OCI-LY7 (cell line): ENCODE measurements around the gene KIAA0930. TPM values are rescaled to one million over a fixed set of nuclear protein-coding genes. Genes with fewer than 3 reads are reported as not detected.

ENCODE experiments used
- BruUV-seq: library from RNA; stranded (reverse); fragments of 400-500 nt; replicated peaks from 2 replicates; lab custom pipeline; 2021; lab: Mats Ljungman, UMichigan
- CTCF ChIA-PET: fragments of 300-600 bp; sonication (Branson Sonifier 250); formaldehyde crosslinking; loops from one replicate; lab custom pipeline; 2022; ENCODE audit warnings: antibody characterized with exemption; ENCODE audit not compliant: unreplicated experiment; lab: Charles Lee
- POLR2A ChIA-PET: fragments of 300-600 bp; sonication (Branson Sonifier 250); formaldehyde crosslinking; loops from one replicate; lab custom pipeline; 2022; ENCODE audit warnings: antibody characterized with exemption; lab: Charles Lee
- DNase-seq: peaks from one replicate; pipeline ENCODE4 v3.0.0-alpha.2; 2015; ENCODE audit warnings: low spot score
- H2AFZ ChIP-seq: fragments of 200-600 bp; sonication (generic), shearing (Covaris generic); 2 replicates; pipeline ENCODE4 v1.6.1; 2014; ENCODE audit warnings: mild to moderate bottlenecking, antibody characterized with exemption, low read length, moderate library complexity
- H3K27ac ChIP-seq: fragments of 200-600 bp; sonication (generic); 2 replicates; pipeline ENCODE4 v1.5.1; 2014; ENCODE audit warnings: mixed run types, low read depth, mild to moderate bottlenecking, moderate library complexity, low read length, inconsistent platforms; ENCODE audit not compliant: poor library complexity, severe bottlenecking
- H3K36me3 ChIP-seq: fragments of 200-600 bp; sonication (generic); 2 replicates; pipeline ENCODE4 v1.6.1; 2014; ENCODE audit warnings: mild to moderate bottlenecking, antibody characterized with exemption, low read length, moderate library complexity, mixed read lengths; ENCODE audit not compliant: insufficient read depth
- H3K4me1 ChIP-seq: fragments of 200-600 bp; sonication (generic); 2 replicates; pipeline ENCODE4 v1.5.1; 2014; ENCODE audit warnings: mild to moderate bottlenecking, low read length; ENCODE audit not compliant: insufficient read depth, poor library complexity, severe bottlenecking
- H3K4me2 ChIP-seq: fragments of 200-600 bp; sonication (generic); 2 replicates; pipeline ENCODE4 v1.6.1; 2014; ENCODE audit warnings: mild to moderate bottlenecking, low read length
- H3K4me3 ChIP-seq: fragments of 200-600 bp; sonication (generic); 2 replicates; pipeline ENCODE4 v1.5.1; 2014; ENCODE audit warnings: mild to moderate bottlenecking, low read depth, low read length; ENCODE audit not compliant: poor library complexity, severe bottlenecking
- H3K79me2 ChIP-seq: fragments of 200-600 bp; sonication (generic); 2 replicates; pipeline ENCODE4 v1.6.1; 2016; ENCODE audit warnings: low read depth, mild to moderate bottlenecking, low read length, moderate library complexity, mixed read lengths; ENCODE audit not compliant: insufficient read depth
- H3K9me2 ChIP-seq: fragments of 200-600 bp; sonication (generic); 2 replicates; pipeline ENCODE4 v1.6.1; 2016; ENCODE audit warnings: mild to moderate bottlenecking, low read length, mixed read lengths; ENCODE audit not compliant: insufficient read depth
- H3K9me3 ChIP-seq: fragments of 200-600 bp; sonication (generic); 2 replicates; pipeline ENCODE4 v1.6.1; 2014; ENCODE audit warnings: mild to moderate bottlenecking, mixed run types, low read length, mixed read lengths
- H4K20me1 ChIP-seq: fragments of 200-600 bp; sonication (generic); 2 replicates; pipeline ENCODE4 v1.6.1; 2014; ENCODE audit warnings: mild to moderate bottlenecking, antibody characterized with exemption, low read length, moderate library complexity, mixed read lengths; ENCODE audit not compliant: insufficient read depth
- EZH2phosphoT487 ChIP-seq: fragments of 200-600 bp; sonication (generic); IDR thresholded peaks from 2 replicates; pipeline ENCODE4 v1.6.1; 2018; ENCODE audit warnings: low read depth, borderline replicate concordance, mild to moderate bottlenecking, mixed run types, antibody characterized with exemption, low read length, moderate library complexity, mixed read lengths
- intact Hi-C: fragments of 100-400 bp; cut with micrococcal nuclease; formaldehyde crosslinking; loops from one replicate; pipeline ENCODE4 v1.10.0; 2022; ENCODE audit not compliant: unreplicated experiment
- total RNA-seq, 2 experiments: library from RNA; depleted of rRNA in 1 of 2; stranded (reverse); fragments of >200 nt in 1 of 2; shearing (Covaris generic) in 1 of 2; gene quantifications; 2 replicates each; pipeline ENCODE4 v1.2.3, GENCODE V29; 2014 to 2022
- TF ChIP-seq, protein P1 (sequence below): fragments of 200-600 bp; sonication (generic); conservative IDR thresholded peaks from 2 replicates; pipeline ENCODE4 v1.5.1; 2014; ENCODE audit warnings: mild to moderate bottlenecking, antibody characterized with exemption, low read length, moderate library complexity, mixed read lengths

The KIAA0930 gene
- total RNA-seq, 2 experiments from 2014 or later = 80.7 to 93.9 TPM

DNA sequence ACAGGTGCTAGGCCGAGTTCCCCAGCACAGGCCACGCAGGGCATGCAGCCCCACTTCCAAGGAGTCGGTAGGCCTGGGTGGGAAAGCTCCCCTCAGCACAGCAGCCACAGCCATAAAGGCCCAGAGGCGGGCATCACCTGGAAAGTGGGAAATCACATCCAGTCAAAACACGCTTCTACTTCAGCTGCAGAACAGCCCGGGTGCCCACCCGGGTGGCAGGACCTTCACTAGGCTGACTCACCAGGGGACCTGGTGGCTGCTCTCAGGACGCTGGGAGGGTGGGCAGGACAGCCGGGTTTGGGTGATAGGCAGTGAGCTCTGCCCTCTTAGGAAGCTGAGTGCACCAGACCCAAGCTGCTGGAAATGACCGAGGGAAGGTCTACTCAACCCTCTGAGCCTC, 7.3 kb downstream of the KIAA0930 start:
- Histone ChIP-seq H4K20me1 (peaks cover 4% of the 10 kb centered on the region; the same call in 1 of the 2 replicates), H3K4me3 (no peak overlapping the region), H3K9me2 (no peaks in the 10 kb centered on the region), H3K36me3 (peaks cover 49% of the 10 kb centered on the region), H2AFZ (no peak overlapping the region), H3K79me2 (peaks cover 41% of the 10 kb centered on the region; the same call in 1 of the 2 replicates), H3K9me3 (no peaks in the 10 kb centered on the region), H3K27ac (peak overlapping the region; percentile 91), H3K4me1 (peaks cover 65% of the 10 kb centered on the region), H3K4me2 (no peak overlapping the region)
- intact Hi-C loops = loop anchor here (10.0 kb wide), 1 partner anchor 69 kb away; the partner anchor contains the start of gene NUP50
- no peak for DNase-seq
- ChIA-PET CTCF (interaction anchor here (0.6 kb wide), 1 partner anchor 29 kb away, joined by 3 read pairs; no protein-coding TSS in a partner anchor), POLR2A (interaction anchor here (0.6 kb wide), 1 partner anchor 35 kb away, joined by 3 read pairs; no protein-coding TSS in a partner anchor)
- BruUV-seq = no TSS peak
- TF ChIP-seq, protein P1, sequence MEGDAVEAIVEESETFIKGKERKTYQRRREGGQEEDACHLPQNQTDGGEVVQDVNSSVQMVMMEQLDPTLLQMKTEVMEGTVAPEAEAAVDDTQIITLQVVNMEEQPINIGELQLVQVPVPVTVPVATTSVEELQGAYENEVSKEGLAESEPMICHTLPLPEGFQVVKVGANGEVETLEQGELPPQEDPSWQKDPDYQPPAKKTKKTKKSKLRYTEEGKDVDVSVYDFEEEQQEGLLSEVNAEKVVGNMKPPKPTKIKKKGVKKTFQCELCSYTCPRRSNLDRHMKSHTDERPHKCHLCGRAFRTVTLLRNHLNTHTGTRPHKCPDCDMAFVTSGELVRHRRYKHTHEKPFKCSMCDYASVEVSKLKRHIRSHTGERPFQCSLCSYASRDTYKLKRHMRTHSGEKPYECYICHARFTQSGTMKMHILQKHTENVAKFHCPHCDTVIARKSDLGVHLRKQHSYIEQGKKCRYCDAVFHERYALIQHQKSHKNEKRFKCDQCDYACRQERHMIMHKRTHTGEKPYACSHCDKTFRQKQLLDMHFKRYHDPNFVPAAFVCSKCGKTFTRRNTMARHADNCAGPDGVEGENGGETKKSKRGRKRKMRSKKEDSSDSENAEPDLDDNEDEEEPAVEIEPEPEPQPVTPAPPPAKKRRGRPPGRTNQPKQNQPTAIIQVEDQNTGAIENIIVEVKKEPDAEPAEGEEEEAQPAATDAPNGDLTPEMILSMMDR = no peak
- TF ChIP-seq EZH2phosphoT487 = no peak

DNA sequence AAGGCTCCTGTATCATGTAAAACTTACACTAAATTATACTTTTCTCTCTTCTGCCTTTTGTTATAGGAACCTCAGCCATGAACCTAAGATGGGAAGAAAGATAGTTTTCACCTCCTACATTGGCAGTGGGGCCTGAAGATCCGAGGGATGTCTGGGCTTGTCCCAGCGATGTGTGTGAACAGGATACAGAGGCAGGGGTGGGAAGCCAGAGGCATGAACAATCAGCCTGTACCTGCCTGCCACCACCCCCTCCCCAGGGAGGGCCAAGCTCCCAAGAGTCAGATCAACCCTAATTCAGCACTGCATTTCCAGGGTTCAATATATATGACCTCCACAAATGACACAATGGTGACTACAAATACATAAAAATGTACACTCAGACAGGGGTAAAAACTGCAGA, 9.4 kb downstream of the KIAA0930 start:
- Histone ChIP-seq H3K4me2 (no peak overlapping the region), H3K4me3 (no peak overlapping the region), H3K79me2 (peaks cover 23% of the 10 kb centered on the region; the same call in 1 of the 2 replicates), H3K27ac (no peak overlapping the region), H3K9me3 (no peaks in the 10 kb centered on the region), H3K4me1 (peaks cover 44% of the 10 kb centered on the region), H3K9me2 (no peaks in the 10 kb centered on the region), H3K36me3 (peaks cover 33% of the 10 kb centered on the region), H4K20me1 (no peaks in the 10 kb centered on the region), H2AFZ (no peak overlapping the region)
- CTCF ChIA-PET = no interaction called here
- no TSS peak for BruUV-seq
- POLR2A ChIA-PET = no interaction called here
- TF ChIP-seq, protein P1 = no peak
- TF ChIP-seq EZH2phosphoT487 = no peak
- DNase-seq = no peak
- intact Hi-C loops = loop anchor here (10.0 kb wide), 1 partner anchor 66 kb away; the partner anchor contains the start of gene NUP50
